GM18858 (cell line): Measurements from ENCODE around the gene RTF2.
"Not testable (repeated sequence)": the region's sequence is repeated elsewhere in the genome, so short reads cannot be mapped to it uniquely, and the experiment has no call there.

ENCODE experiments used
- ATAC-seq: cut with Tn5 transposase; IDR thresholded peaks from one replicate; pipeline ENCODE4 v1.9.1; 2021; ENCODE audit not compliant: unreplicated experiment

The RTF2 gene

GRCh38 chr20:56537997-56538396 is 69.6 kb downstream of the RTF2 start:
- ATAC-seq: no peak

DNA sequence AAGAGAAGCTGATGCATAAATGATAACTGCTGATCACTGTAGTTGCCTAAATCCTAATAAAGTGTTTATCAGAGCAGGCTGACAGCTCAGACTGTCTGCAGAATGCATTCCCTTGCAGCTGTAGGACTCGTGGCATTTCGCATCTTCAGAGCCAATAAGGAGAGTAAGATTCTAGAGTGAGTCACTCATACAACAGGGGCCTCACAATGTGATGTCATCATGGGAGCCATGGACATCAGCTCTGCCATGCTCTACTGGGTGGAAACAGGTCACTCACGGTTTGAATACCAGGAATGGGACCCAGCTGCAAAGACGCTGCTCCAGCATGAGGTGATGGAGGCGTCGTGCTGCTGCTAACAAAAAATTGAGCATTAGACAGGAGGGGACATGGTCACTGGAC is 72.0 kb downstream of the RTF2 start:
- no peak for ATAC-seq

- ATAC-seq: no peak
These were observed 74.1 kb downstream of the RTF2 start for GRCh38 chr20:56542489-56543030.

DNA sequence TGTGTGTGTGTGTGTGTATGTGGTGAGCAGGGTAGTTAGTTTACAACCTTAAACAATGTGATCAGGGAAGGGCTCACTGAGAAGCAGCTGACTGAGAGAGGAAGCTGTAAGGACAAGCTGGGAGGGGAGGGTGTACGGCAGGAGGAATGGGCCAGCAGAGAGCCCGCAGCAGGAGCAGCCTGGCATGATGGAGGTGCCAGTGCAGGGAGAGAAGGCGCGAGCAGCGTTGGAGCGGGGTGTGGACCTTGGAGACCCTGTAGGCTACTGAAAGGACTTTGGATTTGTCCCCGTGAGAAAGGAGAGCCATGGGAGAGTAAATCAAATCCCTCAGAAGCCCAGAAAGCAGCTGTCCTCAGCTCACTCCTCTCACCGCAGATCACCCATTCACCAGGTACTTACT is 83.1 kb downstream of the RTF2 start:
- no peak for ATAC-seq

GRCh38 chr20:56552911-56553629 is 84.6 kb downstream of the RTF2 start:
- peak; percentile 35 for ATAC-seq

- peak; percentile 93 for ATAC-seq
These were observed 86.4 kb downstream of the RTF2 start for GRCh38 chr20:56554869-56555268.

- ATAC-seq: no peak
These were observed 90.5 kb downstream of the RTF2 start for GRCh38 chr20:56558968-56559367.

GRCh38 chr20:56564526-56564925 is 96.1 kb downstream of the RTF2 start:
- not testable (repeated sequence) for ATAC-seq

DNA sequence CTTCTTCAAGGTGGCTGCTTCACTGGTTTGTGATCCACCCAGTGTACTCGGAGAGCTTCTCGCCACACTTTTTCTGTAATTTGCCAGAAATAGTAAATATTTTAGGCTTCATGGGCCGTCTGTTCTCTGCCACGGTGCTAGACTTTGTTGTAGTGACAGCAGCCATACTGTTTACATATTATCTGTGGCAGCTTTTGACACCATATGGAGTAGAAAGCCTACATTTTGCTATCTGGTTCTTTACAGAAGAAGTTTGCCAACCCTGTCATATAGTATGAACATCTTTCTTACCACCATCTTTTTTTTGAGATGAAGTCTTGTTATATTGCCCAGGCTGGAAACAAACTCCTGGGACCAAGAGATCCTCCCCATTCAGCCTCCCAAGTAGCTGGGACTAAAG is 97.1 kb downstream of the RTF2 start:
- no peak for ATAC-seq

DNA sequence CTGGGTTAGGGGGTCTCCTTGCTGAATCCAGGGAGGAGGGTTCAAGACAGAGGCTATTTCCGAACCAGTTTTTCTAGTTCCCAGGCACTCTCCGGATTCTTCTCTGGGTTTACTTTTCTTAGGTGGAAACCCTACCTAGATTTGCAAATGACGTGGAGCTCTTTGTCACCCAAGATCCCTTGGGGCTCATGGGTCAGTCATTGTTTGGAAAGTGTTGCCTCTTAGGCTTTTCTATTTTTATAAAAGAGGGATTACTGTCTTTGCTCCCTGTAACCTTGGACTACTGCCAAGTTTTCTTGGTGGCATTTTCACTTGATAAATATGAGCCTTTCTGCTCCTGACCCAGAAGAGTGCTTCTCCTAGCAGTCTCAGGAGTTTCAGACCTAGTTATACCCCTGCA is 98.2 kb downstream of the RTF2 start:
- no peak for ATAC-seq
